Epithelial cell of esophagus (primary cell): ENCODE data around the gene SRMS.

ENCODE experiments used
- DNase-seq: peaks from one replicate; pipeline ENCODE4 v3.0.0; 2010; ENCODE audit warnings: low read depth
- H3K4me3 ChIP-seq: 2 replicates; pipeline ENCODE4 v1.5.1; 2011; ENCODE audit warnings: mild to moderate bottlenecking, low read length, control low read depth
- TF ChIP-seq, protein P1 (sequence below): IDR thresholded peaks from 2 replicates; pipeline ENCODE4 v1.5.1; 2011; ENCODE audit warnings: low read depth, mild to moderate bottlenecking, low read length, control low read depth, inconsistent platforms; ENCODE audit not compliant: insufficient read depth; ENCODE audit errors: missing control alignments

SRMS gene

DNA sequence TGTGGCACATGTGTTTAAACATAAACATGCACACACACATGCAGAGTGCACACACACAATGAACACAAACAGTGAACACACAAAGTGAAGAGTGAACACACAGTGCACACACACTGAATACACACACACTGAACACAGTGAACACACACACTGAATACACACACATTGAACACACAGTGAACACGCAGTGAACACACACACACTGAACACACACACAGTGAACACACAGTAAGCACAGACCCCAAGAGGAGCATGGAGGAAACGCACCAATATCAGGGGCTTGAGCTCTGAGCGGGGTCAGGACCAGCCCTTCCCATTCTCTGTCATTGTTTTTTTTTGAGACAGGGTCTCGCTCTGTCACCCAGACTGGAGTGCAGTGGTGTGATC, 43.6 kb upstream of the SRMS start:
- no peak for DNase-seq
- no peak overlapping the region for H3K4me3 ChIP-seq
- TF ChIP-seq, protein P1, sequence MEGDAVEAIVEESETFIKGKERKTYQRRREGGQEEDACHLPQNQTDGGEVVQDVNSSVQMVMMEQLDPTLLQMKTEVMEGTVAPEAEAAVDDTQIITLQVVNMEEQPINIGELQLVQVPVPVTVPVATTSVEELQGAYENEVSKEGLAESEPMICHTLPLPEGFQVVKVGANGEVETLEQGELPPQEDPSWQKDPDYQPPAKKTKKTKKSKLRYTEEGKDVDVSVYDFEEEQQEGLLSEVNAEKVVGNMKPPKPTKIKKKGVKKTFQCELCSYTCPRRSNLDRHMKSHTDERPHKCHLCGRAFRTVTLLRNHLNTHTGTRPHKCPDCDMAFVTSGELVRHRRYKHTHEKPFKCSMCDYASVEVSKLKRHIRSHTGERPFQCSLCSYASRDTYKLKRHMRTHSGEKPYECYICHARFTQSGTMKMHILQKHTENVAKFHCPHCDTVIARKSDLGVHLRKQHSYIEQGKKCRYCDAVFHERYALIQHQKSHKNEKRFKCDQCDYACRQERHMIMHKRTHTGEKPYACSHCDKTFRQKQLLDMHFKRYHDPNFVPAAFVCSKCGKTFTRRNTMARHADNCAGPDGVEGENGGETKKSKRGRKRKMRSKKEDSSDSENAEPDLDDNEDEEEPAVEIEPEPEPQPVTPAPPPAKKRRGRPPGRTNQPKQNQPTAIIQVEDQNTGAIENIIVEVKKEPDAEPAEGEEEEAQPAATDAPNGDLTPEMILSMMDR: no peak

DNA sequence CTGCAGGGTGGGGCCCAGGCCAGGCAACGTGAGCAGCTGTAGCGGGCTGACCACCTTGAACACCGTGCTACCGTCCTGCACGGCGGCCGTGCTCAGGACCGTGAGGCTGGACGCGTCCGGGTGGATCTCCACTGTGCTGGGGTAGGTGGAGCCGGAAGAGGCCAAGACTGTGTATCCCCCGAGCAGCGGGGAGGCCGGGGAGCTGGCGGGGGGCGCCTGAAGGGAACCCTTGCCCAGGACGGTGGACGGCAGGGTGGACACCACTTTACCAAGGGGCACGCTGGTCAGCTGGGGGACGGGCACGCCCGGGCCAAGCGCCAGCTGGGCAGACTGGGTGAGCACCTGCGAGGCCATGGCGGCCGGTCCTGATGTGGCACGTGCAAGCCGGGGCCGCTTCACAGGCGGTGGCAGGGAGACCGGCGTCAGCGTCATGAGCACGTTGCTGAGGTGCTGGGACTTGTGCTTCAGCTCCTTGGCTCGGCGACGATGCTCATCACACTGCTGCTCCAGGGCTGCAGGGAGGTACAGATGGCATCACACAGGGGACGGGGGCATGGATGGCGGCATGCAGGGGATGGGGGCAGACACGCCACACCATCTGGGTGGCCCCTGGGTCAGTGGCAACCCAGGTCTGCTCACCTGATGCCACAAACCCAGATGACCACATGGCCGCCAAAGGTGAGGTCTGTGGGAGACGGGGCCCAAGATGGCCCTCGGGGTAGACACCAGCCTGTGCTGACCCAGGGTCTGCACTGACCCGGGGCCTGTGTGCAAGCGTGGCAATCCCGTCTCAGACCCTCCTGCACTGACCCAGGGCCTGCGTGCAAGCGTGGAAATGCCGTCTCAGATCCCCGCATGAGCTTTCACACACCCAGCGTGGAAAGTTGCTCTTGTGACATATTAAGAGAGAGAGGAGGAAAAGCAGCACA, 42.9 kb upstream of the SRMS start:
- DNase-seq: no peak
- no peak overlapping the region for H3K4me3 ChIP-seq
- TF ChIP-seq, protein P1: no peak

DNA sequence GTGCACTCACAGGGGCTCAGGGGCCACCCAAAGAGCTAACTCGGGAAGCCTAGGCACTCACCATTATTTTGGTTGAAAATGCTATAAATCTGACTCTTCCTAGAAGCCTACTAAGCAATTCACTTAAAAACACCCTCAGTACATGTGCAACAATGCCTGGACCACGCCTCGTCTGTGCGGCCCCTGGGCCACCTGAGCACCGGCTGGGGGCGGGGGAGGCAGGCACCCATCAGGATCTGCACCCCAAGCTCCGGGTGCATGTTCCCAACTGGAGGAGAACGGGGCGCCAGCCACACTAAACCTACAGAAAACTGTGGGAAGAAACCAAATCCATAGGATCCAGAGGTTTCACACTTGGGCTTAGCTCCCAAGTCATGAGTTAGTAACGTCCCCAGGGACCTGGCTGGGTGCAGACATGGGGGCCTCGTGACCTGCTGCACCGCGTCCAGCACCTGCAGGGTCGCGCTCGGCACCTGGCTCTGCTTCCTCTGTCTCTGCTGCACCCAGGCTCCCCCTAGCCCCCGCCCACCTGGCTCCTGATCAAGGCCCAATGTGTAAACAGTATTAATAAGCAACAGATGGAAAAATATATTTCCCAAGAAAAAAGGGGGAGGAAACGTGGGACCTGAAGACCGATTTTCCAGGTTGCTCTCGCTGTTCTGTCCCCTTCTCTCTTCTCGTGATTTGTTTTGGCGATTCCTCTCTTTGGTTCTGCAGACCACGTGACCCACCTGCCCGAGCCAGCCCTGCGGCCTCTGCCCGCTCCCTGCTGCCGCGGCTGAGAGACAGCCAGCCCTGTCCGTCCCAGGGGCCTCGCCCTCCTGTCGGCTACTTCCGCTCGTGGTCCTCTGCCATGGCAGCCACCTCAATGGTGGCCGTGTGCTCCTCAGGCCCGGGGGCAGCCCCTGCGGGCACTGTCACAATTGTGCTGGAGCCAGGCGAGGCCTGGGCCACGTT, 42.0 kb upstream of the SRMS start:
- TF ChIP-seq, protein P1: no peak
- no peak overlapping the region for H3K4me3 ChIP-seq
- no peak for DNase-seq

DNA sequence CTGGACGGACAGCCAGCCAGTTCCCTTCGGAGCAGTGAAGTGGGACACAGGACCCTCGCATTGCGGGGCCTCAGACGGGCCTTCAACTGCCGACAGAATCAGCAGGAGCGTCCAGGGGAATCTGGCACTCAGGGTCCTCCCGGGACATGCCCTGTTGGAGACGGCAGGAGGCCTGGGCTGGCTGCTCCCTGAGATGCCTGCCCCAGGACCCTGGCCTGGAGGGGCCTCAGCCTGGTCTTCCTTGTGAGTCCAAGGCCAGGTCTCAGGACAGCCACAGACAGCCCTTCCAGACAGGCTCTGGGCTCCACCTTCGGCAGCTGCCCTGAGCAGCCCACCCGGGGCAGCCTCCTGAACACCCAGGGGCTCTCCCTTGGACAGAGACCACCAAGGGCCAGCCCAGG, 41.1 kb upstream of the SRMS start:
- no peak overlapping the region for H3K4me3 ChIP-seq
- DNase-seq: no peak
- TF ChIP-seq, protein P1: no peak

DNA sequence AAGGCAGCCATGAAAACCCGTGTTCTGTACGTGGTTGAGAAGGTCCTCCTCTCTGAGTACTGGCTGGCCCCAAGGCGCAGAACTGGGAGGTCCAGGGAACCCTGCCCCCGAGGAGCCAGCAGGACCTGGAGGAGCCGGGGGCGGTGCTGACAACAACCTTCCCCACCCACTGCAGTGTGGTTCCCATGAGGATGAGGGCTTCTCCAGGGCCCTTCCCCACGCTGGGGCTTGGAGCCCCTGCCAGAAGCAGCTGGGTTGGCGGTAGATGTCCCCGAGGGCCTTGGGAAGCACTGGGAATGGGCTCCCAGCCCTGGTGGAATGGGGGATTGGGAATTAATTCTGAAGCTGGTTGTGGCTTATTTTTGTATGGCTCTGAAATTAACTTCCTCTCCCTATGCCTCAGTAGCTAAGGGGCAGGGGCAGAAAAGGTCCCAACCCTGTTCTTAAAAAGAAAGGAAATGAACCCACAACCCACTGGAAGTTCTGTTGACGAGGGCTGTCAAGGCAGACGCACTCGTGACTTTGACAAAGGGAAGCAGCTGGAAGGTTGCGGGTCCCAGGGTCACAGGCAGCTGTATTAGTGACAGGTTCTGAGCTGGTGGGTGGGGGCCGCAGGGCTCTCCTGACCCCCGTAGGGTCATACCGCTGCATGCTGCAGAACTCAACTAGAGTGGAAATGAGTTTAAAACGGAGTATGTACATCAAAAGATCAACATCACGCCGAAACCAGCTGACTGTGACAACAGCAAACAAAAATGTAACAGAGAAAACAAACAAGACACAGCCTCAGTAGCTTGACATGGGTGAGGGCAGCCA, 40.4 kb upstream of the SRMS start:
- DNase-seq: no peak
- TF ChIP-seq, protein P1: no peak
- no peak overlapping the region for H3K4me3 ChIP-seq

DNA sequence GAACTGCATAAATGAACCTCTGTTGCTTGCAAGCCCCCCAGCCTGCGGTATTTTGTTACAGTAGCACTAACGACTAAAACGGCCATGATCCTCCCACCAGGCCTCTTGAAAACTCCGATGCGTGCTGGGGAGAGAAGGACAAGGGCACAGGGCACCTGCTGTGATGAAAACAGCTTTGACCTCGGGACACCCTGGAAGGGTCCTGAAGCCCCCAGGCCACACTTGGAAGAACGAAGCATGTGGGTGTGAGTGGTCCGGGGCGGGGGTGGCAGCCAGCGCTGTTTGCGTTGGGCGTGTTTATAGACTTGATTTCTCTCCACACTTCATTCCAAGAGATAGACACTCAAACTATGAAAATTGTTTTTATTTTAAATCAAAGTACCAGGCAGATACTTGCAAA, 39.7 kb upstream of the SRMS start:
- DNase-seq: no peak
- TF ChIP-seq, protein P1: no peak
- H3K4me3 ChIP-seq: no peak overlapping the region
